OCI-LY1 (cell line): ENCODE data around the gene RPS17.

ENCODE experiments used
- EZH2 ChIP-seq: fragments of 200-600 bp; sonication (generic), shearing (Covaris generic); IDR thresholded peaks from 2 replicates; pipeline ENCODE4 v1.8.0; 2017; ENCODE audit warnings: borderline replicate concordance, mixed run types, mild to moderate bottlenecking, antibody characterized with exemption, low read length, moderate library complexity, mixed read lengths
- TF ChIP-seq, protein P1 (sequence below): fragments of 200-600 bp; sonication (generic), shearing (Covaris generic); IDR thresholded peaks from 2 replicates; pipeline ENCODE4 v1.5.1; 2017; ENCODE audit warnings: mild to moderate bottlenecking, antibody characterized with exemption, low read length, moderate library complexity, mixed read lengths

GRCh38 chr15:82569834-82570233 lies 29.6 kb upstream of the RPS17 start:
- TF ChIP-seq, protein P1, sequence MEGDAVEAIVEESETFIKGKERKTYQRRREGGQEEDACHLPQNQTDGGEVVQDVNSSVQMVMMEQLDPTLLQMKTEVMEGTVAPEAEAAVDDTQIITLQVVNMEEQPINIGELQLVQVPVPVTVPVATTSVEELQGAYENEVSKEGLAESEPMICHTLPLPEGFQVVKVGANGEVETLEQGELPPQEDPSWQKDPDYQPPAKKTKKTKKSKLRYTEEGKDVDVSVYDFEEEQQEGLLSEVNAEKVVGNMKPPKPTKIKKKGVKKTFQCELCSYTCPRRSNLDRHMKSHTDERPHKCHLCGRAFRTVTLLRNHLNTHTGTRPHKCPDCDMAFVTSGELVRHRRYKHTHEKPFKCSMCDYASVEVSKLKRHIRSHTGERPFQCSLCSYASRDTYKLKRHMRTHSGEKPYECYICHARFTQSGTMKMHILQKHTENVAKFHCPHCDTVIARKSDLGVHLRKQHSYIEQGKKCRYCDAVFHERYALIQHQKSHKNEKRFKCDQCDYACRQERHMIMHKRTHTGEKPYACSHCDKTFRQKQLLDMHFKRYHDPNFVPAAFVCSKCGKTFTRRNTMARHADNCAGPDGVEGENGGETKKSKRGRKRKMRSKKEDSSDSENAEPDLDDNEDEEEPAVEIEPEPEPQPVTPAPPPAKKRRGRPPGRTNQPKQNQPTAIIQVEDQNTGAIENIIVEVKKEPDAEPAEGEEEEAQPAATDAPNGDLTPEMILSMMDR = no peak
- no peak for TF ChIP-seq EZH2
